Measurements from ENCODE around the gene ZCCHC4. TPM values are rescaled to one million over a fixed set of nuclear protein-coding genes. Genes with fewer than 3 reads are reported as not detected.

ZCCHC4 gene, protein sequence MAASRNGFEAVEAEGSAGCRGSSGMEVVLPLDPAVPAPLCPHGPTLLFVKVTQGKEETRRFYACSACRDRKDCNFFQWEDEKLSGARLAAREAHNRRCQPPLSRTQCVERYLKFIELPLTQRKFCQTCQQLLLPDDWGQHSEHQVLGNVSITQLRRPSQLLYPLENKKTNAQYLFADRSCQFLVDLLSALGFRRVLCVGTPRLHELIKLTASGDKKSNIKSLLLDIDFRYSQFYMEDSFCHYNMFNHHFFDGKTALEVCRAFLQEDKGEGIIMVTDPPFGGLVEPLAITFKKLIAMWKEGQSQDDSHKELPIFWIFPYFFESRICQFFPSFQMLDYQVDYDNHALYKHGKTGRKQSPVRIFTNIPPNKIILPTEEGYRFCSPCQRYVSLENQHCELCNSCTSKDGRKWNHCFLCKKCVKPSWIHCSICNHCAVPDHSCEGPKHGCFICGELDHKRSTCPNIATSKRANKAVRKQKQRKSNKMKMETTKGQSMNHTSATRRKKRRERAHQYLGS
- 10.5 and 15.0 TPM in 2 replicates for total RNA-seq (2014; rRNA removed; shearing (Covaris generic))
- polyA plus RNA-seq (2014; cell fraction: nucleus; rRNA removed), result 15.6 and 16.7 TPM in 2 replicates

DNA sequence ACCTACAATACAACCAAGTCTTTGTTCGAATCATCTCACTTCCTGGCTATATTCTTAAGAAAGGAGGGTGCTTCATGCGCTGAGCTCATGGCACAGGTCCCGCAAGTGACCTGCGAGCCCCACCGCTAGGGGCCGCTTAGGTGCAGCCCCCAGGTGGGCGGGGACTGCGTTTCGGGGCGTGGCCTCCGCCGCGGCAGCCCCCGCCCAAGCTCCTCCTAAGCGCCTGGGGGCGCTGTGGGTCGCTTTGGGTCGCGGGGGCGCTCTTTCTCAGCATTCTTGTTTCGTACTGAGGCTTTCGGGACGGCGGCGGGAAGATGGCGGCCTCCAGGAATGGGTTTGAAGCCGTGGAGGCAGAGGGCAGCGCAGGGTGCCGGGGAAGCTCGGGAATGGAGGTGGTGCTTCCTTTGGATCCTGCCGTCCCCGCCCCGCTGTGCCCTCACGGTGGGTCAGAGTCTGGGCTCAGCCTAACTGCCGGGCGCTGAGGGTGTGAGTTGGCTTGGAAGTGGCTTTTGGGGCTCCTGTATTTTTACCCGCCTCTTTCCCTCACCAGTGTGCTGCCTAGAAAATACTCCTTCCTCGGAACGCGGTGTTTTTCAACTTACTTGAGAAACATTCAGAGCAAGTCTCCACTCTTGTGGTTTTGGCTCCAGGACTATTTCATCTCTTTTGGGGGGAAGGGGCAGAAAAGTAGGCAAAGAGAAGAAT, at the start of gene ZCCHC4:
ZCCHC4 (plus strand) TSS at position 279 of the 705 bp plus-strand sequence; CDS start at position 315, 36 bp downstream.
- DNase-seq (ENCODE audit: extremely low read depth, low read depth), result peak; percentile 81

DNA sequence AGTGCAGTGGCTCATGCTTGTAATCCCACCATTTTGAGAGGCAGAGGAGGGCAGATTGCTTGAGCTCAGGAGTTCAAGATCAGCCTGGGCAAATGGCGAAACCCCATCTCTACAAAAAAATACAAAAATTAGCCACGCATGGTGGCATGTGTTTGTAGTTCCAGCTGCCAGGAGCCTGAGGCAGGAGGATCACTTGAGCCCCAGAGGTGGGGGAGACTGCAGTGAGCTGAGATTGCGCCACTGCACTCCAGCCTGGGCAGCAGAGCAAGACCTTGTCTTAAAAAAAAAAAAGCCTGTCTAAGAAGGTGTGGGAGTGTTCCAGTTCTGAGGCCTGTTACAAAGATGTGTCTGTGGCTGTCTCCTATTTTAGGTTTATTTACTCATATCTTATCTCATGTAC, 40.7 kb upstream of the ZCCHC4 start:
- no peak for DNase-seq (ENCODE audit: extremely low read depth, low read depth)

DNA sequence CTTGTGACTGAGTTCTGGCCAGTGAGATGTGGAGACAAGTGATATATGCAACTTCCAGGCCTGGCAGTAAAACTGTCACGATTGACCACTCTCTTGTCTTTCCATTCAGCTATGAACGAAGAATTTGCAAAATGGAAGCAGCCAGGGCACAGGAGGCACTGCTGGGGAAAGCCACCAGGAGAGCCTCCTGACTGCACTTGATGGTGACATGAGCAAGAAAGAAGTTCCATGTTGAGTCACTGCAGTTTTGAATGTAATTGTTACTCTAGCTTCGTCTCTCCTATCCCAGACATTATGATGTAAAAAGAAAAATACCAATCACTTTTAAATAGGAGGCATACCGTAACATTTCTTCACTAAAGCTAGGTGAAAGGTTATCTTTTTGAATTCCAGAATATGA, 32.4 kb upstream of the ZCCHC4 start:
- no peak for DNase-seq (ENCODE audit: extremely low read depth, low read depth)

DNA sequence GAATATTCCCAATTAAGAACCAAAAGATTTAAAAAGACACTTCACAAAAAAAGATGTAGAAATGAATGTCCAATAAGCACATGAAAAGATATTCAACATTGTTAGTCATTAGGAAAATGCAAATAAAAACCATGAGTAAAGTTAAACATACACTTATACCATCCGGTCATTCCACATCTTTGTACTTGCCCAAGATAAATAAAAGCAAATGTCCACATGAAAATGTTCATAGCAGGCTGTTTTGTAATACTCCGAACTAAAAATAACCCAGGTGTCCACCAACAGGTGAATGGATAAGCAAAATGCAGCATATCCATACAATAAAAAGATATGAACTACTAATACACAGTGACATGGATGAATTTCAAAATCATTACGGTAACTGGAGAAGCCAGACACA, 28.6 kb upstream of the ZCCHC4 start:
- no peak for DNase-seq (ENCODE audit: extremely low read depth, low read depth)

DNA sequence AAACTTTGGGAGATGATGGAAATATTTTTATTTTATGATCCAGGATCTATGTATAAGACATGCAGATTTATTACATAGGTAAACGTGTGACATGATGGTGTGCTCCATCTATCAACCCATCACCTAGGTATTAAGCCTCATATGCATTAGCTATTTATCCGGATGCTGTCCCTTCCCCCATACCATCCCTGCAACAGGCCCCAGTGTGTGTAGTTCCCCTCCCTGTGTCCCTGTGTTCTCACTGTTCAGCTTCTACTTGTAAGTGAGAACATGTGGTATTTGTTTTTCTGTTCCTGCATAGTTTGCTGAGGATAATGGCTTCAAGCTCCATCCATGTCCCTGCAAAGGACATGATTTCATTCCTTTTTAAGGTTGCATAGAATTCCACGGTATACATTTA, 28.1 kb upstream of the ZCCHC4 start:
- no peak for DNase-seq (ENCODE audit: extremely low read depth, low read depth)

DNA sequence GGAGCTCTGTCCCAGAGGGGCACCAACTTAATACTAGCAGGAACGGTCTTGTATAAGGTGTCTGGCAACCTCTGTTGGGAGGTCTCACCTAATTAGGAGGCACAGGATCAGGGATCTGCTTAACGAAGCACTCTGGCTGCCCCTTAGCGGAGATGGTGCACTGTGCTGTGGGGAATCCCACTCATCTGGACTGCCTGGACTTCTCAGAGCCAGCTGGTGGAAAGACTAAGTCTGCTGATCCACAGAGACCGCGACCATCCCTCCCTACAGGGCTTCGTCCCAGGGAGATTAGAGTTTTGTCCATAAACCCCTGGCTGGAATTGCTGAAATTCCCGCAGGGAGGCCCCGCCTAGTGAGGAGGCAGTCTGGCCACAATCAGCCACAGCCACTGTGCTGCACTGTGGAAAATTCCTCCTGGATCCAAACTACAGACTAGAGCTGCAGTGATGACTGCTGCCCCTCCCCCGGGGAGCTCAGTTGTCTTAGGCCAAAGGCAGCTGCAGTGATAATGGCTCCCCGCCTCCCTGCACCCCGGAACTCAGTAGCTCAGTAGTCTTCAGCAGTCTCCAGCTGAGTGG, 22.0 kb upstream of the ZCCHC4 start:
- no peak for DNase-seq (ENCODE audit: extremely low read depth, low read depth)

DNA sequence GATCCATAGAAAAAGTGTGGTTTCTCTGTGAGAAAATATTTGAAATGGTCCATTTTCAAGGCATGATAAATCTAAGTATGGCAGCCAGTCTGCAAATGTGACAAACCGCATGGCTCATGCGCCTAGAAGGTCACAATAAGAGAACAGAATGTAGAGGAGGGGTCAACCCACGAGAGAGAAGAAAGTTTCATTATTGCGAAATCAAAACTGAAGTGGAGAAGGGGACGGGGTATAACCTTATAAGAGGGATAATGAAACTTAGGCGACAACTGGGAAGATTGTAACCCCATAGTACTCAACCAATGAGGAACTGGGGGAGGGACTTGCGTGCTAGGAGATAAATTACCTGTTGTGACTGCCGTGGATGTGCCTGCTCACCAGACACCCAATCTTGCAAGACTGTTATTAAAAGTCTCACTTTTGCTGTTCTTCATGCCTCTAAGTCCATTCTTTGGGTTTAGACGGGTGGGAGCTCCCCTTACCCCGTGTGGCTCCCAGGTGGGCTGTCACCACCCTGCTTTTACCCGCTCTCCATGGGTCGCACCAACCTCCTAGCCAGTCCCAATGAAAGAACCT, 21.3 kb upstream of the ZCCHC4 start:
- DNase-seq (ENCODE audit: extremely low read depth, low read depth), result no peak

DNA sequence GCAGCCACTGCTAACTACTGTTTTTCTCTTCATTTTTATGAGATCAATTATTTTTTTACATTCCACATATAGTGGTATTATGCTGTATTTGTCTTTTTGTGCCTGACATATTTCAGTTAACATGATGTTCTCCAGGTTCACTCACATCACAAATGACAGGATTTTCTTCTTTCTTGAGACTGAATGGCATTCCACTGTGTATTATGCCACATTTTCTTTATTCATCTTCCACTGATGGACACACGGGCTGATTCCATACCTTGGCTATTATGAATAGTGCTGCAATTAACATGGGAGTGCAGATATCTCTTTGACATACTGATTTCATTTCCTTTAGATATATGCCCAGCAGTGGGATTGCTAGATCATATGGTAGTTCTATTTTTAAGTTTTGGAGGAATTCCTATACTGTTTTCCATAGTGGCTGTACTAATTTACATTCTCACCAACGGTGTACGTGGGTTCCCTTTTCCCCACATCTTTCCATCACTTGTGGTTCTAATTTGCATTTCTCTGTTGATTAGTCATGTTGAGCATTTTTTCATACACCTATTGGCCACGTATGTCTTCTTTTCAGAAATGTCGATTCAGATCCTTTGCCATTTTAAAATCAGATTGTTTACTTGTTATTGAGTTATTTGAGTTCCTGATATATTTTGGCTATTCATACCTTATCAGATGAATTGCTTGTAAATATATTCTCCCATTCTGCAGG, 14.9 kb upstream of the ZCCHC4 start:
- DNase-seq (ENCODE audit: extremely low read depth, low read depth), result no peak

DNA sequence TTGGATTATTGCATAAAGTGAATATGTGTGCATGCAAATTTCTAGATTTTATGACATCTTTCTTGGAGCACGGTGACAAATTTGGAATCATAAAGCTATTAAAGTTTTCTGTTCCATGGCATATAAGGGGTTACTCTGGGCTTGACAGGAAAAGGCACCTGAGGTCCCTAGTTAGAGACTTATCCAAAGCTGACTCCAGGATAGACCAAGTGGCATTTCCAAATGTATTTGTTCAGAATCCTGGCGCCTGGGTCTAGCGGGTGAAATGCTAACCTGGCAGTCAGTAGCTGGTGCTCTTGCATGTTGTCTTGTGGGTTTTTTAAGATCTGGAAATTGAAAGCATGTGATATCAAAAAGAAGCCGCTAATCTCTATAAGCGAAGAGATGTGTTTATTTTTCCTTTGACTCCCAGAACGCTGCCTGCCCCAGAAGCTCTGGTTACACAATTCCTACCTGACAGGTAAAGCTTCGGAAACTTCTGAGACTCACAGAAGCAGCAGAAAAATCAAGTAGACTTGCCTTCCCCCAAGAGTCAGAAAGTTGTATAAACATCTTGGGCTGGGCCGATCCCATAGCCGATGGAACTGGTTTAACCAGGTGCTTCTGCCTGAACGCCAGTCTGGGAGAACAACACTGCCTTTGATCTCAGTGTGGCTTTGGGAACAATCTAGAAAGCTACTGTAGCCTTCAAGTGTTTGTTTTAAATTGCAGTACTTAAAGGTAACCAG, 12.9 kb upstream of the ZCCHC4 start:
- no peak for DNase-seq (ENCODE audit: extremely low read depth, low read depth)

DNA sequence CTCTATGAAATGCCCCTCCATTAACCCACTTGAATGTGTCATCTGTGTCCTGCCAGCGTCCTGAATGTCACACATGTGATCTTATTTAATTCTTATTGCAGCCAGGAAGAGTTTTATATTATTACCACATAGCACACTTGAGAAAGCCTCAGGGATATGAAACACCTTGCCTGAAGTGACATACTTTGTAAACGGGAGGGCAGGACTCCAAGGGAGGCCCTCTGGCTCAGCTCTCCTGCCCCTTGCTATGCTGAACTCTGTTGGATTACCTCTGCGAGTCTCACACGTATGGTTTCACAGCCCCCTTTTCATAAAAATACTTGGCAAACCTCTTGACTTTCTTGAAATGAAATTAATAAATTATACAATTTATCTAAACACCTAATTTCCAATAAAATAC, 11.1 kb upstream of the ZCCHC4 start:
- DNase-seq (ENCODE audit: extremely low read depth, low read depth), result no peak

DNA sequence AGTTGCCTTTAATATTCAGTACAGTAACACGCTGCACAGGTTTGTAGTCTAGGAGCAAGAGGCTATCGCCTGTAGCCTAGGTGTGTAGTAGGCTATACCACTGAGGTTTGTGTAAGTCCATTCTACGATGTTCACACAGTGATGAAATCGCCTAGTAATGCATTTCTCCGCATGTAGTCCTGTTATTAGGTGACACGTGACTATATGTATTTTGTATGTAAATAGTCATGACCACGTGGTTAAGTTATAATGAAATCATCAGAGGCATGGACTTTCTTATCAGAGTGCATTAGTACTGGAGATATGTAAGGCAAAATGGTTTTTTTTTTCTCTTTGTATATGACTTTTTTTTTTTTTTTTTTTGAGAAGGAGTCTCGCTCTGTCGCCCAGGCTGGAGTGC, 9.9 kb upstream of the ZCCHC4 start:
- no peak for DNase-seq (ENCODE audit: extremely low read depth, low read depth)

DNA sequence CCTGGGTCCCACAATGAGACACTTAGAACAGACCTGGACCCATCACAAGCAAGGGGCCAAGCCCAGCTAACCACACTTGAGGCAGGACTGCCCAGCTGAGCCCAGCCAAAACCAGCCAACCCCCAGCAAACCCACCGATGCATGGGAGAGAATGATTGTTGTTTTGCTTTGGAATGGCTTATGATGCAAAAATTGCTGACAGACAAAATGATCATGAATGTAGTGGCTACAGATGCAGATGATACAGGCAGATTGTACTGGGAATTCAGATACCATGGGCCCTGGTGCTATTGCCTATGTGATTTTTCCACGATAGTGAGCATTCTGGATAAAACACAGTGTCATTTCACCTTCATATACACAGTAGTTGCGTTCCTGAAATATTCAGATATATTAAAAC, 9.0 kb upstream of the ZCCHC4 start:
- DNase-seq (ENCODE audit: extremely low read depth, low read depth), result no peak

DNA sequence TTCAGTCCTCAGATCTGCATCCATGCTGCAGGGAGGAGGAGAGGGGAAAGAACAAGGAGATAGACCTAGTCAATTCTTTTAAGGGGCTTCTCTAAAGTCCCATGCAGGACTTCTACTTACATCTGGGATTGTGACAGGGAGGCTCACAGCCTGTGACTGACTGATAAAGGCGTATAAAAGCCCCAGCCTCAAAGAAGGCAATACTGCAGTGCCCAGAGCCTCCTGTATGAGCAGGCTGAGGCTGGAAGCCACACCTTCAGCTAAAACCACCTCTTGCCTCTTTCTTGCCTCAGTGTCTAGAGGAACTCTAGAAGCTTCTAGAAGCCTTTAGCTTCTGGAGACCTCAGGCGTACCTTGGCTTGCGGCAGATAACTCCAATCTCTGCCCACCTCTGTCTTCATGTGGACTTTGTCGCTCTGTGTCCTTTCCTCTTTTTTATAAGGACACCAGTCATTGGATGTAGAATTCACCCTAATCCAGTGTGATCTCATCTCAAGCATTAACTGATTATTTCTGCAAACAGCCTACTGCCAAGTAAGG, 6.0 kb upstream of the ZCCHC4 start:
- no peak for DNase-seq (ENCODE audit: extremely low read depth, low read depth)

DNA sequence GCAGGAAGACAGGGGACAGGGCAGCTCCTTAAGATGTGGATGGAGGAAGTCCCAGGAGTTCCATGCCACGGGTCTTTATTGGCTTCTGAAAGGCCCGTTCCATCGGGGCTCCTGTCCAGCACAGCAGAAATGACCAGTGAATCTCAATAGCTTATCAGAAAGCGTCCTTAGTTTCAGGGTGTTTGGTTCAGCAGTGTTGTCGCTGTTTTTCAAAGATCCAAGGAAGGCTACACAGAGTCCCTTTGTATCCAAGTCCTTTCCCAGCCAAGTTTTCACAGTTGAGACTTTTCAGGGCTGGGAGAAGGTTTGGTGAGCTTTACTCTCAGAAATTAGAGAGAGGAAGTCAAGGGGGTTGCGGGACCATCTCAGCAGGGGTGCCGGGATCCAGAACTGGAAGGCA, 5.0 kb upstream of the ZCCHC4 start:
- no peak for DNase-seq (ENCODE audit: extremely low read depth, low read depth)

DNA sequence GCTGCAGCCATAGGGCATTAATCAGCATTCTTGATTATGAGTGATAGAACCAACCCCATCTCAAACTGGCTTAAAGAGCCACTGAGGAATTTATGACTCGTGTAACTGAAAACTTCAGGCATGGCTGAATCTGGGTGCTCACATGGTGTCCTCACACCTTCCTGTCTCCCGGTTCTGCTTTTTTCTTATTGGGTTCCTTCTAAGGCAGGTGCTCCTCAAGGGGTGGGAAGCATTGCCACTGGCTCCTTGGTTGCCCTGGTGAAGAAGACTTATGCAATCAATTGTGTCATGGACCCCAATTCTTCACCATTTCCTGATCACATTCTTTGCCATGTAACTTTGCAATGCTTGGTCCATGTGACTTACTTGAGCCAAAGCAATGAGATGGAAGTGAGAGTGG, 4.3 kb upstream of the ZCCHC4 start:
- no peak for DNase-seq (ENCODE audit: extremely low read depth, low read depth)

DNA sequence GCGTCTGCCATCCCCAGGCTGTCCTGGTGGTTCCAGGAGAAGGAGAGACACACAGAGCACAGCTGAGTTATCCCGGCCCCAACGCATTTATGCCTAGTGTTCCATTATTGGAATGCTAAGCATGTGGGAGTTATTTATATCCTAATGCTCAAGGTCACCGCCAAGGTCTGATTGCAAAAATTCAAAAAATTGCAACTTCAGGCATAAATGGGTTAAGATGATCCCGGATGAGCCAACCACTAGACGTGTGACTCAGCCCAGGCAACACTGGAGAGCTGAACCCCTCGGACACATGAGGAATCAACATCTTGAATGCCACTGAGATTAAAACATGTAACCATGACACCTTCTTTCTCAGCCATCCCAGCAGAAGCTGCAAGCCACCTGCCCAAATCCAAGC, 3.8 kb upstream of the ZCCHC4 start:
- no peak for DNase-seq (ENCODE audit: extremely low read depth, low read depth)

DNA sequence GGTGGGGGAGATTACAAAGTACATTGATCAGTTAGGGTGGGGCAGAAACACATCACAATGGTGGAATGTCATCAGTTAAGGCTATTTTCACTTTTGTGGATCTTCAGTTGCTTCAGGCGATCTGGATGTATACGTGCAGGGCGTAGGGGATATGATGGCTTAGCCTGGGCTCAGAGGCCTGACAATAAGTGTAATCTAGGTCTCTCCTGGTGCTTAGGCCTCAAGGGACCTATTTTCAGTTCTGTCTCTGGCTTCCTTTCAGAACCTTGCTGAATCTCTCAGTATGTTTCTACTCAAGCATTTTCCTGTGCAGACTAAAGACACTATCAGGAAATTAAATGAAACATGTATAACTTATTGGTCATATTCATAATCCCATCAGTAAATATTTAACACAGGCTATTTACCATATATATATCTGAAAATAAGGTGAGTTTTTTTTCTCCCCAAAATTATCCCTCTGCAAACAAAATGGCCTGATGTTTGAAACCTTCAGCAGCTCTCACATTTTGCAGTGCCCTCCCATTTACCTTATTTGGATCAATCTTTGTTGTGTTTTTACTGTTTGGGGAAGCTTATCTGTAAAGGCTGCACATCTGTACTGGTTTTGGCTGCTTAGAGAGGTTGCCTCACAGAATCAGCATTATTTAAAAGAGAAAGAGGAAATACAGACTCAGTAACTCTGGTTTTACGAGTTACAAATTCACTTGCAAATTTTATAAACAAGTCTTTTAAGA, 2.3 kb upstream of the ZCCHC4 start:
- DNase-seq (ENCODE audit: extremely low read depth, low read depth), result no peak

DNA sequence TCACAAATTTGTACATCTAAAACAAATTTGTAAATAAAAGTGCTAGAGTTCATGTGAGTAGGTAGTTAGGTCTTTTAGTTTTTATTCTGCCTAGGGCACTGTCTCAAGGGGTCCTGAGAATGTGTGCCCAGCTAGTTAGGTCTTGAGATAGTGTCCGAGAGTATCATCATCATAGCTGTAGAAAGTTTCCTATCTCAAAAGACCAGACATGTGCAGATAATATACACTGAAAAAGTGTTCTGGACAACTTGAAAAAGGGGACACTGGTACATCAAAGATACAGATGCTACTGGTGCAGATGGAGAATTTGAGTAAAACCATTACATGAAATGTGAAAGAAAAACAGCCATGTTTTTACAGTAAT, 1.8 kb upstream of the ZCCHC4 start:
- DNase-seq (ENCODE audit: extremely low read depth, low read depth), result no peak

Measured in NCI-H460 (cell line).